Heart right ventricle (tissue), 16 donors: ENCODE results near the gene SPECC1. TPM values are rescaled to one million over a fixed set of nuclear protein-coding genes. Genes with fewer than 3 reads are reported as not detected.

ENCODE experiments used
- ATAC-seq, 8 donors: fragments of 200-7000 bp; cut with Tn5 transposase; one replicate each; pipeline ENCODE4 v1.9.1; 2020; ENCODE audit warnings: mild to moderate bottlenecking in 8 of 8, moderate library complexity in 8 of 8, moderate number of reproducible peaks in 1 of 8
- DNase-seq, 2 donors: peaks; one replicate each; pipeline ENCODE4 v3.0.0-alpha.2; 2020
- H3K27ac ChIP-seq, 10 donors: fragments of 200-600 bp; sonication (generic) in 2 of 10; one replicate each; pipeline versions ENCODE4 v1.5.0 to v1.8.0; 2020 to 2022; ENCODE audit warnings: mild to moderate bottlenecking in 3 of 10
- H3K27me3 ChIP-seq, 7 donors: fragments of 200-600 bp; one replicate each; pipeline ENCODE4 v1.8.0; 2021 to 2022; ENCODE audit warnings: mild to moderate bottlenecking in 2 of 7
- H3K36me3 ChIP-seq, 9 donors: fragments of 200-600 bp; sonication (generic) in 1 of 9; one replicate each; pipeline versions ENCODE4 v1.5.0 to v1.8.0; 2020 to 2022; ENCODE audit warnings: mild to moderate bottlenecking in 2 of 9
- H3K4me1 ChIP-seq, 9 donors: fragments of 200-600 bp; sonication (generic) in 1 of 9; one replicate each; pipeline versions ENCODE4 v1.5.0 to v1.8.0; 2020 to 2022; ENCODE audit warnings: mild to moderate bottlenecking in 4 of 9
- H3K4me3 ChIP-seq, 10 donors: fragments of 200-600 bp; sonication (generic) in 2 of 10; one replicate each; pipeline versions ENCODE4 v1.5.0 to v1.8.0; 2020 to 2022; ENCODE audit warnings: mild to moderate bottlenecking in 7 of 10, moderate library complexity in 2 of 10
- H3K9me3 ChIP-seq, 11 donors: fragments of 200-600 bp in 10 of 11; sonication (generic) in 2 of 11; one replicate each; pipeline versions ENCODE4 v1.5.0 to v1.8.0; 2013 to 2022; ENCODE audit warnings: mild to moderate bottlenecking in 2 of 11, control low read depth in 1 of 11, moderate library complexity in 1 of 11
- CTCF ChIP-seq, 9 donors: fragments of 200-600 bp; sonication (generic) in 2 of 9; IDR thresholded peaks; one replicate each; pipeline versions ENCODE4 v1.5.0 to v1.8.0; 2021 to 2022; ENCODE audit warnings: antibody characterized with exemption in 9 of 9, mild to moderate bottlenecking in 5 of 9, moderate library complexity in 1 of 9
- WGBS, 2 donors: extraction: QIAGEN DNeasy Blood & Tissue Kit; methylation state at CpG; one replicate each; pipeline ENCODE4 v1.1.7; 2013; ENCODE audit warnings: inconsistent platforms in 1 of 2; 5-methylcytosine and 5-hydroxymethylcytosine counted together
- intact Hi-C, 10 donors: fragments of 100-400 bp; cut with DNase I; formaldehyde crosslinking; loops; one replicate each; pipeline versions ENCODE4 v1.11.1 to v1.14.2; 2022
- polyA plus RNA-seq, 2 donors: library from polyadenylated mRNA; stranded (reverse); fragments of 200-250 nt; gene quantifications; one replicate each; pipeline ENCODE4 v1.2.3, GENCODE V29; 2013
- total RNA-seq, 10 donors: library from RNA; stranded (reverse); fragmentation: NEBNext Ultra II Directional in 3 of 10; extraction: Animal tissue kit (Norgen Biotek cat#: 25700) in 3 of 10; gene quantifications; one replicate each; pipeline versions ENCODE4 v1.2.1 to v1.2.4, GENCODE V29; 2021 to 2023
- donor health status: Arrhythmogenic right ventricular cardiomyopathy.
- donor health status: ischemic (EF 13 %, LVEDD 7.1; RV severe dilation, severe dysfunction).
- donor health status: healthy with polysubstance abuse.
- donor health status: DM: no; HTN: yes; CAD: no.
- donor health status: DM: no; HTN: no; CAD: no.
- donor health status: ischemic (EF 25% LVEDD 6.9; RV normal size, moderate dysfunction).
- donor health status: ischemic (EF 25% LVEDD 5.7; RV mildly dilated, moderate dysfunction).
- donor health status: healthy.
- donor health status: DM: yes; HTN: yes; CAD: no.
- donor health status: Ischemic cardiomyopathy.
- donor health status: ischemic (EF 35%, LVEDD 5.7; RV mildly dilated, moderate dysfunction).
- donor health status: nonischemic (EF 11% LVEDD 7.7; RV severe dilation, severe dysfunction).
- donor health status: DM: yes; HTN: yes; CAD: no.
- donor health status: PGD.
- donor health status: ischemic (EF 29% LVEDD 5.4; RV normal size, mild dysfunction).
- donor health status: nonischemic (EF 23%, LVEDD 6.1; RV moderate dilation, normal function).

The SPECC1 gene
- total and polyA plus RNA-seq, 12 donors = 2.9 to 15.2 (median 8.5) TPM

- Histone ChIP-seq H3K27ac (no peak overlapping the region), H3K27me3 (no peaks in the 10 kb centered on the region), H3K4me1 (peaks cover 0 to 4% (median 0%) of the 10 kb centered on the region in 9 donors), H3K36me3 (no peaks in the 10 kb centered on the region), H3K9me3 (no peaks in the 10 kb centered on the region), H3K4me3 (no peak overlapping the region)
- 83 to 90% methylated on average over 3 of the region's 3 CpGs for WGBS, 2 donors
- intact Hi-C loops = no loop called here
- DNase-seq (no peak), ATAC-seq (no peak)
- no peak for TF ChIP-seq CTCF (IDR thresholded peaks at IDR 0.05)
Observed at GRCh38 chr17:20170085-20170484, 160.9 kb downstream of the SPECC1 start.

- H3K4me1 ChIP-seq = peaks cover 0 to 4% (median 0%) of the 10 kb centered on the region in 9 donors
- TF ChIP-seq CTCF (IDR thresholded peaks at IDR 0.05) = no peak
- intact Hi-C loops = no loop called here
- H3K27ac ChIP-seq = no peak overlapping the region
- no peaks in the 10 kb centered on the region for H3K9me3 ChIP-seq
- WGBS, 2 donors = 84% methylated on average over 2 of the region's 2 CpGs
- no peaks in the 10 kb centered on the region for H3K36me3 ChIP-seq
- DNase-seq (no peak), ATAC-seq (no peak)
- H3K27me3 ChIP-seq = no peaks in the 10 kb centered on the region
- no peak overlapping the region for H3K4me3 ChIP-seq
Observed at GRCh38 chr17:20171741-20172365, 162.7 kb downstream of the SPECC1 start.

GRCh38 chr17:20172376-20172775 lies 163.2 kb downstream of the SPECC1 start:
- no peak for DNase-seq
- Histone ChIP-seq H3K4me3 (no peak overlapping the region), H3K27me3 (no peaks in the 10 kb centered on the region), H3K4me1 (peaks cover 0 to 4% (median 0%) of the 10 kb centered on the region in 9 donors), H3K36me3 (no peaks in the 10 kb centered on the region), H3K27ac (no peak overlapping the region), H3K9me3 (no peaks in the 10 kb centered on the region)
- intact Hi-C loops = no loop called here
- TF ChIP-seq CTCF (IDR thresholded peaks at IDR 0.05) = no peak
- no peak for ATAC-seq
- 77 to 79% methylated on average over 2 of the region's 2 CpGs for WGBS, 2 donors

GRCh38 chr17:20173091-20173490 lies 163.9 kb downstream of the SPECC1 start:
- WGBS, 2 donors = 40 to 42% methylated on average over 1 of the region's 1 CpG
- Histone ChIP-seq H3K27ac (no peak overlapping the region), H3K9me3 (no peaks in the 10 kb centered on the region), H3K27me3 (no peaks in the 10 kb centered on the region), H3K4me1 (peaks cover 0 to 4% (median 0%) of the 10 kb centered on the region in 9 donors), H3K36me3 (no peaks in the 10 kb centered on the region), H3K4me3 (no peak overlapping the region)
- intact Hi-C loops = no loop called here
- DNase-seq (no peak), ATAC-seq (no peak)
- TF ChIP-seq CTCF (IDR thresholded peaks at IDR 0.05) = no peak
